DOHH2 (cell line): Measurements from ENCODE around the gene NIF3L1.

Experiments
- CTCF ChIP-seq: fragments of 200-600 bp; sonication (generic); IDR thresholded peaks from one replicate; pipeline ENCODE4 v1.5.1; 2014; ENCODE audit warnings: antibody characterized with exemption, mild to moderate bottlenecking, low read depth, low read length; ENCODE audit not compliant: poor library complexity, severe bottlenecking
- EZH2phosphoT487 ChIP-seq: fragments of 200-600 bp; sonication (generic); IDR thresholded peaks from 2 replicates; pipeline ENCODE4 v1.6.1; 2017; ENCODE audit warnings: borderline replicate concordance, mild to moderate bottlenecking, antibody characterized with exemption, low read length, moderate library complexity, mixed read lengths

GRCh38 chr2:200939832-200940231 is 50.7 kb downstream of the NIF3L1 start:
- TF ChIP-seq CTCF (no peak), EZH2phosphoT487 (no peak)
